ENCODE data around the gene KLF9.

DNA sequence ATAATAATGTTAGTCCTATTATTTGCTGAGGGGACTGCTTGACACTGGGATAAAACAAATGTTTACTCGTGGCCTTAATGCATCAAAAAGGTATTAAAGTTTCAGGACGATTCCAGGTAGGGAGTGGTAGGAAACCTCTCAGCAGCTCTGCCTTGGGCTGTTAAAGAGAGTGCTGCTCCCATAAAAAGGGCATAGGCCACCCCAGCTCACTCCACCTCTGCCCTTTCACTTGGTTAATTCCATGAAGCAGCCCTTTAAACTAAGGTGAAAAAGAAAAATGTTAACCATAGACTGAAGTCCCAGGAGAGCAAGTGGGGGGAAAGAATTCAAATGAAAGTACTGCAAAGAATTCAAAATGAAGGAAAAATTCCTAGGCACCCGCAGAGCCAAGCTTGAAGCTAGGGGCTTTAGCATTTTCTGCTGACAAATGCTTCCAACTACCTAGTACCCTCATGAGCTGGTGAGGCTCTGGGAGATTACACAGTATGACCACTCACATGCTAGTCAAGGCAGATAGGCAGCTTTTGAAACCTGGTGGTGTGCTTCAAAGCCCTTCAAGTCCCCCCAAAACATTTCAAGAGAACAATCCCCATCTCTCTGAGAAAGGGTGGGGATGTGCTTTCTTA lies 8.5 kb downstream of the KLF9 start:
- TF ChIP-seq, protein P1, sequence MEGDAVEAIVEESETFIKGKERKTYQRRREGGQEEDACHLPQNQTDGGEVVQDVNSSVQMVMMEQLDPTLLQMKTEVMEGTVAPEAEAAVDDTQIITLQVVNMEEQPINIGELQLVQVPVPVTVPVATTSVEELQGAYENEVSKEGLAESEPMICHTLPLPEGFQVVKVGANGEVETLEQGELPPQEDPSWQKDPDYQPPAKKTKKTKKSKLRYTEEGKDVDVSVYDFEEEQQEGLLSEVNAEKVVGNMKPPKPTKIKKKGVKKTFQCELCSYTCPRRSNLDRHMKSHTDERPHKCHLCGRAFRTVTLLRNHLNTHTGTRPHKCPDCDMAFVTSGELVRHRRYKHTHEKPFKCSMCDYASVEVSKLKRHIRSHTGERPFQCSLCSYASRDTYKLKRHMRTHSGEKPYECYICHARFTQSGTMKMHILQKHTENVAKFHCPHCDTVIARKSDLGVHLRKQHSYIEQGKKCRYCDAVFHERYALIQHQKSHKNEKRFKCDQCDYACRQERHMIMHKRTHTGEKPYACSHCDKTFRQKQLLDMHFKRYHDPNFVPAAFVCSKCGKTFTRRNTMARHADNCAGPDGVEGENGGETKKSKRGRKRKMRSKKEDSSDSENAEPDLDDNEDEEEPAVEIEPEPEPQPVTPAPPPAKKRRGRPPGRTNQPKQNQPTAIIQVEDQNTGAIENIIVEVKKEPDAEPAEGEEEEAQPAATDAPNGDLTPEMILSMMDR (optimal IDR thresholded peaks at IDR 0.05 in 1 of 3, IDR thresholded peaks at IDR 0.05 in 1 of 3, conservative IDR thresholded peaks at IDR 0.05 in 1 of 3; ENCODE audit: extremely low read depth in 1 of 3, insufficient read depth in 2 of 3, low read length in 3 of 3): no peak
- TF ChIP-seq EZH2 (IDR thresholded peaks at IDR 0.05; ENCODE audit: low read length): no peak

Data from keratinocyte (primary cell).